Neuron (in vitro differentiated cells): ENCODE results near the gene NPHP4.

Source experiments
- H2AFZ ChIP-seq: one replicate; pipeline ENCODE4 v1.6.1; 2013; ENCODE audit warnings: low read depth, mild to moderate bottlenecking, inconsistent platforms, low read length, moderate library complexity
- H3K27me3 ChIP-seq: one replicate; pipeline ENCODE4 v1.6.1; 2013; ENCODE audit warnings: low read length; ENCODE audit not compliant: insufficient read depth
- H3K36me3 ChIP-seq: one replicate; pipeline ENCODE4 v1.6.1; 2013; ENCODE audit warnings: low read length; ENCODE audit not compliant: insufficient read depth
- H3K4me1 ChIP-seq: one replicate; pipeline ENCODE4 v1.6.1; 2013; ENCODE audit warnings: low read length; ENCODE audit not compliant: insufficient read depth
- H3K4me3 ChIP-seq: 2 replicates; pipeline ENCODE4 v1.5.1; 2013; ENCODE audit warnings: mild to moderate bottlenecking, low read length, moderate library complexity
- H3K9me3 ChIP-seq: one replicate; pipeline ENCODE4 v1.6.1; 2013; ENCODE audit warnings: low read length

Gene NPHP4

GRCh38 chr1:5822266-5822665 is 170.0 kb downstream of the NPHP4 start:
- H3K9me3 ChIP-seq: no peaks in the 10 kb centered on the region
- no peak overlapping the region for H3K4me3 ChIP-seq
- no peak overlapping the region for H2AFZ ChIP-seq
- peaks cover 3% of the 10 kb centered on the region for H3K27me3 ChIP-seq
- no peaks in the 10 kb centered on the region for H3K4me1 ChIP-seq
- H3K36me3 ChIP-seq: no peaks in the 10 kb centered on the region

GRCh38 chr1:5821540-5822176 is 170.6 kb downstream of the NPHP4 start:
- Histone ChIP-seq H2AFZ (no peak overlapping the region), H3K36me3 (no peaks in the 10 kb centered on the region), H3K4me1 (no peaks in the 10 kb centered on the region), H3K4me3 (no peak overlapping the region), H3K9me3 (no peaks in the 10 kb centered on the region), H3K27me3 (peaks cover 3% of the 10 kb centered on the region)

- H2AFZ ChIP-seq: no peak overlapping the region
- H3K27me3 ChIP-seq: peaks cover 3% of the 10 kb centered on the region
- H3K4me1 ChIP-seq: no peaks in the 10 kb centered on the region
- no peak overlapping the region for H3K4me3 ChIP-seq
- H3K36me3 ChIP-seq: no peaks in the 10 kb centered on the region
- no peaks in the 10 kb centered on the region for H3K9me3 ChIP-seq
These were observed 172.2 kb downstream of the NPHP4 start for GRCh38 chr1:5820026-5820421.

- Histone ChIP-seq H3K27me3 (peaks cover 3% of the 10 kb centered on the region), H3K36me3 (no peaks in the 10 kb centered on the region), H3K4me1 (no peaks in the 10 kb centered on the region), H3K9me3 (no peaks in the 10 kb centered on the region), H3K4me3 (no peak overlapping the region), H2AFZ (no peak overlapping the region)
These were observed 172.7 kb downstream of the NPHP4 start for GRCh38 chr1:5819391-5820025.

- no peaks in the 10 kb centered on the region for H3K9me3 ChIP-seq
- H3K4me3 ChIP-seq: no peak overlapping the region
- H3K4me1 ChIP-seq: no peaks in the 10 kb centered on the region
- H3K36me3 ChIP-seq: no peaks in the 10 kb centered on the region
- H2AFZ ChIP-seq: no peak overlapping the region
- H3K27me3 ChIP-seq: peaks cover 3% of the 10 kb centered on the region
These were observed 173.5 kb downstream of the NPHP4 start for GRCh38 chr1:5818755-5819154.

GRCh38 chr1:5815716-5816115 is 176.5 kb downstream of the NPHP4 start:
- Histone ChIP-seq H3K27me3 (peaks cover 3% of the 10 kb centered on the region), H2AFZ (no peak overlapping the region), H3K9me3 (no peaks in the 10 kb centered on the region), H3K36me3 (no peaks in the 10 kb centered on the region), H3K4me3 (no peak overlapping the region), H3K4me1 (no peaks in the 10 kb centered on the region)

- Histone ChIP-seq H3K36me3 (no peaks in the 10 kb centered on the region), H3K27me3 (no peaks in the 10 kb centered on the region), H3K4me3 (no peak overlapping the region), H2AFZ (no peak overlapping the region), H3K4me1 (no peaks in the 10 kb centered on the region), H3K9me3 (no peaks in the 10 kb centered on the region)
These were observed 177.0 kb downstream of the NPHP4 start for GRCh38 chr1:5815211-5815610.

- Histone ChIP-seq H3K4me3 (no peak overlapping the region), H3K4me1 (no peaks in the 10 kb centered on the region), H3K9me3 (no peaks in the 10 kb centered on the region), H3K27me3 (no peaks in the 10 kb centered on the region), H2AFZ (no peak overlapping the region), H3K36me3 (no peaks in the 10 kb centered on the region)
These were observed 178.1 kb downstream of the NPHP4 start for GRCh38 chr1:5814046-5814619.

- Histone ChIP-seq H3K4me3 (no peak overlapping the region), H3K4me1 (no peaks in the 10 kb centered on the region), H3K36me3 (no peaks in the 10 kb centered on the region), H3K9me3 (no peaks in the 10 kb centered on the region), H2AFZ (no peak overlapping the region), H3K27me3 (no peaks in the 10 kb centered on the region)
These were observed 178.7 kb downstream of the NPHP4 start for GRCh38 chr1:5813480-5813879.
